Measurements from ENCODE around the gene AQP1. TPM values are rescaled to one million over a fixed set of nuclear protein-coding genes. Genes with fewer than 3 reads are reported as not detected.
A peak's percentile ranks its signal among the peaks of the same experiment; 100 is the strongest.

AQP1 gene
- total and polyA plus RNA-seq, 11 donors = 113 to 420 (median 210) TPM

- H3K9me3 ChIP-seq = no peaks in the 10 kb centered on the region
- TF ChIP-seq POLR2A (IDR thresholded peaks at IDR 0.05) (no peak), CTCF (IDR thresholded peaks at IDR 0.05) (no peak)
Measured at GRCh38 chr7:30971440-30971839, 59.8 kb downstream of the AQP1 start.

GRCh38 chr7:30971840-30972563 lies 60.3 kb downstream of the AQP1 start:
- DNase-seq (no peak), ATAC-seq (peak in 3 of 4 donors; percentile 13 to 74 (median 14))
- TF ChIP-seq POLR2A (IDR thresholded peaks at IDR 0.05) (no peak), CTCF (IDR thresholded peaks at IDR 0.05) (no peak)
- H3K9me3 ChIP-seq = no peaks in the 10 kb centered on the region
- no peaks in the 10 kb centered on the region for H3K36me3 ChIP-seq
- H3K4me3 ChIP-seq = no peak overlapping the region
- H3K4me1 ChIP-seq = peaks cover 0 to 19% (median 1%) of the 10 kb centered on the region in 12 donors
- H3K27me3 ChIP-seq = peaks cover 0 to 3% (median 0%) of the 10 kb centered on the region in 9 donors
- 40 to 46% (median 44%) methylated on average over 15 of the region's 15 CpGs for WGBS, 4 donors
- H3K27ac ChIP-seq = no peak overlapping the region
- intact Hi-C loops (cut with DNase I) = loop anchor here in 1 of 10 donors (2.0 kb wide), 1 partner anchor 31 kb away; no protein-coding TSS in a partner anchor

More at GRCh38 chr7:30971440-30971839, 59.8 kb downstream of the AQP1 start:
- Histone ChIP-seq H3K27ac (no peak overlapping the region), H3K36me3 (no peaks in the 10 kb centered on the region), H3K27me3 (peaks cover 0 to 3% (median 0%) of the 10 kb centered on the region in 9 donors), H3K4me3 (no peak overlapping the region), H3K4me1 (peaks cover 0 to 19% (median 1%) of the 10 kb centered on the region in 12 donors)
- intact Hi-C loops (cut with DNase I) = no loop called here
- DNase-seq = no peak
- no peak for ATAC-seq
- 43 to 66% (median 53%) methylated on average over 3 of the region's 3 CpGs for WGBS, 4 donors

- Histone ChIP-seq H3K9me3 (no peaks in the 10 kb centered on the region), H3K4me1 (peaks cover 0 to 19% (median 1%) of the 10 kb centered on the region in 12 donors), H3K27me3 (peaks cover 0 to 4% (median 0%) of the 10 kb centered on the region in 9 donors), H3K27ac (no peak overlapping the region), H3K36me3 (no peaks in the 10 kb centered on the region), H3K4me3 (no peak overlapping the region)
- intact Hi-C loops (cut with DNase I) = loop anchor here in 1 of 10 donors (2.0 kb wide), 1 partner anchor 32 kb away; no protein-coding TSS in a partner anchor
- DNase-seq (no peak), ATAC-seq (no peak)
- TF ChIP-seq CTCF (IDR thresholded peaks at IDR 0.05) (no peak), POLR2A (IDR thresholded peaks at IDR 0.05) (no peak)
- 85 to 94% (median 87%) methylated on average over 3 of the region's 3 CpGs for WGBS, 4 donors
Measured at GRCh38 chr7:30973292-30973691, 61.6 kb downstream of the AQP1 start.

GRCh38 chr7:30973791-30974604 lies 62.3 kb downstream of the AQP1 start:
- H3K27me3 ChIP-seq = peaks cover 0 to 4% (median 0%) of the 10 kb centered on the region in 9 donors
- ATAC-seq (no peak), DNase-seq (no peak)
- intact Hi-C loops (cut with DNase I) = loop anchor here in 8 of 10 donors (1.0 to 2.0 kb wide), 4 partner anchors 33 to 231 kb away; no protein-coding TSS in a partner anchor
- H3K4me1 ChIP-seq = peaks cover 0 to 19% (median 1%) of the 10 kb centered on the region in 12 donors
- no peak overlapping the region for H3K4me3 ChIP-seq
- TF ChIP-seq POLR2A (IDR thresholded peaks at IDR 0.05) (no peak), CTCF (IDR thresholded peaks at IDR 0.05) (no peak)
- H3K27ac ChIP-seq = no peak overlapping the region
- 95 to 96% (median 95%) methylated on average over 15 to 18 of the region's 18 CpGs for WGBS, 4 donors
- H3K9me3 ChIP-seq = no peaks in the 10 kb centered on the region
- no peaks in the 10 kb centered on the region for H3K36me3 ChIP-seq
